CD14-positive monocyte (primary cell): ENCODE measurements around the gene SGCG. TPM values are rescaled to one million over a fixed set of nuclear protein-coding genes. Genes with fewer than 3 reads are reported as not detected.

Source experiments
- DNase-seq, 3 donors: peaks; one replicate each; pipeline ENCODE4 v3.0.0-alpha.2; 2011 to 2022
- H2AFZ ChIP-seq: 2 replicates; pipeline ENCODE4 v1.6.0; 2012; ENCODE audit warnings: mild to moderate bottlenecking, low read depth, low read length, inconsistent platforms; ENCODE audit not compliant: insufficient read depth, poor library complexity, severe bottlenecking
- H3K27ac ChIP-seq, 2 donors: 1 replicate in 1 of 2; 2 replicates in 1 of 2; pipeline ENCODE4 v1.5.1; 2012 to 2013; ENCODE audit warnings: low read length in 2 of 2, control low read depth in 1 of 2, inconsistent platforms in 1 of 2, low read depth in 1 of 2, mild to moderate bottlenecking in 1 of 2
- H3K27me3 ChIP-seq, 2 donors: one replicate each; pipeline versions ENCODE4 v1.6.0 to v1.6.1; 2011 to 2013; ENCODE audit warnings: low read length in 2 of 2; ENCODE audit not compliant: control insufficient read depth in 2 of 2, insufficient read depth in 2 of 2
- H3K36me3 ChIP-seq, 2 donors: replicated peaks in 1 of 2; 1 replicate in 1 of 2; 2 replicates in 1 of 2; pipeline versions ENCODE4 v1.5.1 to v1.6.1; 2012 to 2013; ENCODE audit warnings: low read length in 2 of 2, control low read depth in 1 of 2, inconsistent platforms in 1 of 2, mild to moderate bottlenecking in 1 of 2; ENCODE audit not compliant: insufficient read depth in 2 of 2, control insufficient read depth in 1 of 2
- H3K4me1 ChIP-seq, 2 donors: 1 replicate in 1 of 2; 2 replicates in 1 of 2; pipeline versions ENCODE4 v1.5.1 to v1.6.1; 2012 to 2013; ENCODE audit warnings: low read length in 2 of 2, control low read depth in 1 of 2, inconsistent platforms in 1 of 2, mild to moderate bottlenecking in 1 of 2, moderate library complexity in 1 of 2; ENCODE audit not compliant: insufficient read depth in 2 of 2, control insufficient read depth in 1 of 2
- H3K4me2 ChIP-seq: replicated peaks from 2 replicates; pipeline ENCODE3; 2012; ENCODE audit warnings: low read length, moderate library complexity, mild to moderate bottlenecking; ENCODE audit not compliant: poor library complexity, severe bottlenecking; ENCODE audit errors: extremely low read depth
- H3K4me3 ChIP-seq, 3 experiments: fragments of 200-600 bp in 1 of 3; sonication (generic) in 1 of 3; replicated peaks in 1 of 3; 1 replicate in 2 of 3; 2 replicates in 1 of 3; pipeline ENCODE4 v1.5.1; 2011 to 2013; ENCODE audit warnings: low read length in 3 of 3, mild to moderate bottlenecking in 3 of 3, control low read depth in 2 of 3, low read depth in 2 of 3, inconsistent platforms in 1 of 3, moderate library complexity in 1 of 3
- H3K79me2 ChIP-seq: 2 replicates; pipeline ENCODE4 v1.6.0; 2012; ENCODE audit warnings: mild to moderate bottlenecking, control low read depth, inconsistent platforms, low read length, moderate library complexity; ENCODE audit not compliant: insufficient read depth
- H3K9ac ChIP-seq: 2 replicates; pipeline ENCODE4 v1.6.0; 2017; ENCODE audit warnings: low read length, mild to moderate bottlenecking; ENCODE audit not compliant: insufficient read depth, poor library complexity, severe bottlenecking
- H3K9me3 ChIP-seq, 2 donors: replicated peaks in 1 of 2; 1 replicate in 1 of 2; 2 replicates in 1 of 2; pipeline versions ENCODE4 v1.5.1 to v1.6.1; 2012 to 2013; ENCODE audit warnings: low read length in 2 of 2, control low read depth in 1 of 2; ENCODE audit not compliant: control insufficient read depth in 1 of 2, insufficient read depth in 1 of 2
- H4K20me1 ChIP-seq: 2 replicates; pipeline ENCODE4 v1.6.0; 2012; ENCODE audit warnings: mild to moderate bottlenecking, low read length, control low read depth, moderate library complexity; ENCODE audit not compliant: insufficient read depth
- H3K27ac Mint-ChIP-seq, 7 donors: one replicate each; pipeline ENCODE4 v1.8.0; 2020; ENCODE audit warnings: mild to moderate bottlenecking in 7 of 7, mixed read lengths in 7 of 7, moderate library complexity in 6 of 7, inconsistent platforms in 2 of 7
- H3K27me3 Mint-ChIP-seq, 3 donors: one replicate each; pipeline ENCODE4 v1.8.0; 2021 to 2022; ENCODE audit warnings: low read depth in 3 of 3, mild to moderate bottlenecking in 3 of 3, mixed read lengths in 3 of 3, moderate library complexity in 3 of 3, inconsistent platforms in 1 of 3
- H3K36me3 Mint-ChIP-seq, 2 donors: one replicate each; pipeline ENCODE4 v1.8.0; 2020; ENCODE audit warnings: mixed read lengths in 2 of 2, inconsistent platforms in 1 of 2, mild to moderate bottlenecking in 1 of 2
- H3K4me1 Mint-ChIP-seq: one replicate; pipeline ENCODE4 v1.8.0; 2020; ENCODE audit warnings: mild to moderate bottlenecking, mixed read lengths
- H3K4me3 Mint-ChIP-seq, 2 donors: one replicate each; pipeline ENCODE4 v1.8.0; 2020; ENCODE audit warnings: mild to moderate bottlenecking in 2 of 2, mixed read lengths in 2 of 2, moderate library complexity in 1 of 2
- H3K9me3 Mint-ChIP-seq, 7 donors: one replicate each; pipeline ENCODE4 v1.8.0; 2020 to 2022; ENCODE audit warnings: mixed read lengths in 7 of 7, mild to moderate bottlenecking in 6 of 7, moderate library complexity in 6 of 7, inconsistent platforms in 2 of 7
- WGBS: methylation state at CpG from one replicate; pipeline ENCODE4 v1.1.5; 2013; ENCODE audit warnings: missing lambda C conversion rate; ENCODE audit not compliant: insufficient coverage; 5-methylcytosine and 5-hydroxymethylcytosine counted together
- intact Hi-C, 2 donors: fragments of 100-400 bp; cut with micrococcal nuclease; formaldehyde crosslinking; loops; one replicate each; pipeline versions ENCODE4 v1.15.0 to v1.15.1; 2023
- polyA plus RNA-seq, 3 donors: library from polyadenylated mRNA; depleted of rRNA in 1 of 3; unstranded in 2 of 3; stranded (reverse) in 1 of 3; fragments of 300-500 nt in 2 of 3; fragments of >200 nt in 1 of 3; fragmentation: Illumina TruSeq in 2 of 3; gene quantifications; 1 replicate in 2 of 3; 2 replicates in 1 of 3; pipeline ENCODE4 v1.2.3, GENCODE V29; 2012 to 2021
- TF ChIP-seq, protein P1 (sequence below): fragments of 200-600 bp; IDR thresholded peaks from one replicate; pipeline ENCODE4 v1.8.0; 2022; ENCODE audit warnings: antibody characterized with exemption, mild to moderate bottlenecking

SGCG gene
- polyA plus RNA-seq, 3 donors, result not detected

- Histone ChIP-seq H3K36me3 (no peaks in the 10 kb centered on the region), H3K4me3 (no peak overlapping the region), H3K79me2 (no peaks in the 10 kb centered on the region), H4K20me1 (no peaks in the 10 kb centered on the region), H3K4me2 (no peak overlapping the region), H3K9me3 (no peaks in the 10 kb centered on the region), H3K27ac (no peak overlapping the region), H3K9ac (no peak overlapping the region), H2AFZ (no peak overlapping the region), H3K4me1 (no peaks in the 10 kb centered on the region), H3K27me3 (no peaks in the 10 kb centered on the region)
- H3K9me3 Mint-ChIP-seq, result peaks cover 0 to 5% (median 2%) of the 10 kb centered on the region in 7 donors
- TF ChIP-seq, protein P1, sequence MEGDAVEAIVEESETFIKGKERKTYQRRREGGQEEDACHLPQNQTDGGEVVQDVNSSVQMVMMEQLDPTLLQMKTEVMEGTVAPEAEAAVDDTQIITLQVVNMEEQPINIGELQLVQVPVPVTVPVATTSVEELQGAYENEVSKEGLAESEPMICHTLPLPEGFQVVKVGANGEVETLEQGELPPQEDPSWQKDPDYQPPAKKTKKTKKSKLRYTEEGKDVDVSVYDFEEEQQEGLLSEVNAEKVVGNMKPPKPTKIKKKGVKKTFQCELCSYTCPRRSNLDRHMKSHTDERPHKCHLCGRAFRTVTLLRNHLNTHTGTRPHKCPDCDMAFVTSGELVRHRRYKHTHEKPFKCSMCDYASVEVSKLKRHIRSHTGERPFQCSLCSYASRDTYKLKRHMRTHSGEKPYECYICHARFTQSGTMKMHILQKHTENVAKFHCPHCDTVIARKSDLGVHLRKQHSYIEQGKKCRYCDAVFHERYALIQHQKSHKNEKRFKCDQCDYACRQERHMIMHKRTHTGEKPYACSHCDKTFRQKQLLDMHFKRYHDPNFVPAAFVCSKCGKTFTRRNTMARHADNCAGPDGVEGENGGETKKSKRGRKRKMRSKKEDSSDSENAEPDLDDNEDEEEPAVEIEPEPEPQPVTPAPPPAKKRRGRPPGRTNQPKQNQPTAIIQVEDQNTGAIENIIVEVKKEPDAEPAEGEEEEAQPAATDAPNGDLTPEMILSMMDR, result no peak
- peaks cover 2 to 4% (median 2%) of the 10 kb centered on the region in 3 donors for H3K27me3 Mint-ChIP-seq
- no peaks in the 10 kb centered on the region for H3K36me3 Mint-ChIP-seq
- no peak for DNase-seq
- intact Hi-C loops, result no loop called here
- H3K4me1 Mint-ChIP-seq, result no peaks in the 10 kb centered on the region
- H3K27ac Mint-ChIP-seq, result no peak overlapping the region
- H3K4me3 Mint-ChIP-seq, result no peak overlapping the region
- 73% methylated on average over 2 of the region's 3 CpGs for WGBS
These were observed 21.6 kb downstream of the SGCG start for GRCh38 chr13:23202383-23202782.

DNA sequence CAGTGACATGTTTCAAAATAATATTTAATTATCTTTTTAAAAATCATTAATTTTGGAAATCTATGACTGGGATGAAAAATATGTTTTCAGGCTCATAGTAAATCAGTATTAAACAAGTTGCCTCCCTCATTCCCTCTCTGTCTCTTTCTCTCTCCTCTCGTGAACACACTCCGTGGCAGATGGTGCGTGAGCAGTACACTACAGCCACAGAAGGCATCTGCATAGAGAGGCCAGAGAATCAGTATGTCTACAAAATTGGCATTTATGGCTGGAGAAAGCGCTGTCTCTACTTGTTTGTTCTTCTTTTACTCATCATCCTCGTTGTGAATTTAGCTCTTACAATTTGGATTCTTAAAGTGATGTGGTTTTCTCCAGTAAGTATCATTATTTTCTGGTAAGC lies 22.7 kb downstream of the SGCG start:
- WGBS, result no CpG with 5 or more reads among the region's 5 CpGs
- Mint-ChIP-seq H3K27me3 (peaks cover 2% of the 10 kb centered on the region in 3 donors), H3K36me3 (no peaks in the 10 kb centered on the region), H3K9me3 (peaks cover 0 to 4% (median 2%) of the 10 kb centered on the region in 7 donors), H3K27ac (no peak overlapping the region), H3K4me1 (no peaks in the 10 kb centered on the region), H3K4me3 (no peak overlapping the region)
- TF ChIP-seq, protein P1, result no peak
- DNase-seq, result no peak
- Histone ChIP-seq H3K36me3 (no peaks in the 10 kb centered on the region), H3K4me1 (no peaks in the 10 kb centered on the region), H3K4me2 (no peak overlapping the region), H3K4me3 (no peak overlapping the region), H3K9ac (no peak overlapping the region), H3K79me2 (no peaks in the 10 kb centered on the region), H3K9me3 (no peaks in the 10 kb centered on the region), H3K27me3 (no peaks in the 10 kb centered on the region), H3K27ac (no peak overlapping the region), H2AFZ (no peak overlapping the region), H4K20me1 (no peaks in the 10 kb centered on the region)
- intact Hi-C loops, result no loop called here
